GM23248 (cell line): ENCODE results near the gene CYP3A4. TPM values are rescaled to one million over a fixed set of nuclear protein-coding genes. Genes with fewer than 3 reads are reported as not detected.

Experiments
- DNase-seq: peaks from one replicate; pipeline ENCODE4 v3.0.0-alpha.2; 2015
- H2AFZ ChIP-seq: fragments of 200-600 bp; sonication (generic); 2 replicates; pipeline ENCODE4 v1.6.1; 2016; ENCODE audit warnings: antibody characterized with exemption
- H3F3A ChIP-seq: fragments of 200-600 bp; sonication (generic); 2 replicates; pipeline ENCODE4 v1.6.1; 2016; ENCODE audit warnings: mild to moderate bottlenecking, antibody characterized with exemption, mixed run types; ENCODE audit not compliant: insufficient read depth
- H3K27ac ChIP-seq: fragments of 200-600 bp; sonication (generic); 2 replicates; pipeline ENCODE4 v1.5.1; 2016; ENCODE audit warnings: mild to moderate bottlenecking
- H3K27me3 ChIP-seq: fragments of 200-600 bp; sonication (generic); replicated peaks from 2 replicates; pipeline ENCODE4 v1.6.1; 2016; ENCODE audit warnings: mild to moderate bottlenecking; ENCODE audit not compliant: insufficient read depth
- H3K36me3 ChIP-seq: fragments of 200-600 bp; sonication (generic); 2 replicates; pipeline ENCODE4 v1.6.1; 2016; ENCODE audit warnings: low read depth, mild to moderate bottlenecking
- H3K4me1 ChIP-seq: fragments of 200-600 bp; sonication (generic); 2 replicates; pipeline ENCODE4 v1.6.1; 2016; ENCODE audit warnings: mild to moderate bottlenecking; ENCODE audit not compliant: insufficient read depth
- H3K4me2 ChIP-seq: fragments of 200-600 bp; sonication (generic); one replicate; pipeline ENCODE4 v1.6.1; 2016; ENCODE audit warnings: mild to moderate bottlenecking; ENCODE audit not compliant: unreplicated experiment
- H3K4me3 ChIP-seq: fragments of 200-600 bp; sonication (generic); 2 replicates; pipeline ENCODE4 v1.5.1; 2016; ENCODE audit warnings: mild to moderate bottlenecking
- H3K79me2 ChIP-seq: fragments of 200-600 bp; sonication (generic); 2 replicates; pipeline ENCODE4 v1.6.1; 2016; ENCODE audit warnings: mild to moderate bottlenecking; ENCODE audit not compliant: insufficient read depth
- H3K9ac ChIP-seq: fragments of 200-600 bp; sonication (generic); 2 replicates; pipeline ENCODE4 v1.6.1; 2016; ENCODE audit warnings: mild to moderate bottlenecking
- H3K9me2 ChIP-seq: fragments of 200-600 bp; sonication (generic); 2 replicates; pipeline ENCODE4 v1.6.1; 2016; ENCODE audit warnings: mixed run types, mild to moderate bottlenecking, moderate library complexity; ENCODE audit not compliant: insufficient read depth
- H3K9me3 ChIP-seq: fragments of 200-600 bp; sonication (generic); one replicate; pipeline ENCODE4 v1.6.1; 2017; ENCODE audit warnings: low read depth
- H4K20me1 ChIP-seq: fragments of 200-600 bp; sonication (generic); 2 replicates; pipeline ENCODE4 v1.6.0; 2016; ENCODE audit not compliant: insufficient read depth
- EZH2 ChIP-seq: fragments of 200-600 bp; sonication (generic); IDR thresholded peaks from 2 replicates; pipeline ENCODE4 v1.6.1; 2018; ENCODE audit warnings: antibody characterized with exemption, mild to moderate bottlenecking; ENCODE audit not compliant: insufficient read depth, poor library complexity, severe bottlenecking
- EZH2phosphoT487 ChIP-seq: fragments of 200-600 bp; sonication (generic); IDR thresholded peaks from 2 replicates; pipeline ENCODE4 v1.6.1; 2018; ENCODE audit warnings: antibody characterized with exemption, moderate library complexity, mild to moderate bottlenecking, low read depth; ENCODE audit not compliant: insufficient read depth
- WGBS, 2 experiments: methylation state at CpG; one replicate each; pipeline ENCODE4 v1.1.6; 2015 to 2017; ENCODE audit warnings: low lambda C conversion rate in 2 of 2, low coverage in 1 of 2; ENCODE audit errors: missing lambda C conversion rate in 2 of 2; 5-methylcytosine and 5-hydroxymethylcytosine counted together
- in situ Hi-C: fragments of 300-500 bp; cut with MboI; formaldehyde crosslinking; loops from 2 replicates; pipeline ENCODE4 v1.15.0; 2020
- polyA plus RNA-seq: library from polyadenylated mRNA; unstranded; fragments of >200 nt; fragmentation: Nextera tagmentation; extraction: Ambion mirVana; gene quantifications from 2 replicates; pipeline ENCODE4 v1.2.1, GENCODE V29; 2016
- total RNA-seq: library from RNA; depleted of rRNA; stranded (reverse); fragments of >200 nt; shearing (Covaris generic); gene quantifications from 2 replicates; pipeline ENCODE4 v1.2.3, GENCODE V29; 2014

The CYP3A4 gene
- total and polyA plus RNA-seq, 2 experiments from 2014 or later: not detected

DNA sequence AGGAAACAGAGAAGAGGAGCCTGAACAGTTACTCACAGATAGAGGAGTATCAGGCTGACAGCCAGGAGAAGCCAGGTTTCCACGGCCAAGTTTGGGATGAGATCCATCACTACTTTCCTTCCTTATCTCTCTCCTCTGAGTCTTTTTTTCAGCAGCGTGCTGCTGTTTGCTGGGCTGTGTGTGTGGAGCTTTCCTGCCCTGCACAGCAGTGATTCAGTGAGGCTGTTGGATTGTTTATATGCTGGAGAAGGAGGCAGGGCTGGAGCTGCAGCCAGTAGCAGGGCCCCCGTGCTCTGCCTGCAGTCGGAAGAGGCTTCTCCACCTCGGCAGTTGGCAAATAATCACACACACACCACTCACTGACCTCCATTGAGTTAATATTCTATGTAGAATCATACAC lies 49.0 kb downstream of the CYP3A4 start, which contains the start of gene CYP3A7:
CYP3A7 (minus strand) TSS at position 210 of the 400 bp plus-strand sequence; CDS start at position 107, 103 bp downstream.
- peaks cover 6% of the 10 kb centered on the region for H3K27me3 ChIP-seq
- H2AFZ ChIP-seq: no peak within 1 kb of the TSS
- peaks cover 7% of the 10 kb centered on the region for H3F3A ChIP-seq
- no peaks in the 10 kb centered on the region for H3K9me3 ChIP-seq
- TF ChIP-seq EZH2: no peak
- TF ChIP-seq EZH2phosphoT487: no peak
- no peaks in the 10 kb centered on the region for H4K20me1 ChIP-seq
- no peak within 1 kb of the TSS for H3K27ac ChIP-seq
- H3K9me2 ChIP-seq: no peaks in the 10 kb centered on the region
- peaks cover 7% of the 10 kb centered on the region for H3K4me1 ChIP-seq
- no peak within 1 kb of the TSS for H3K4me3 ChIP-seq
- 62 to 68% methylated on average over 5 of the region's 5 CpGs for WGBS, 2 experiments
- in situ Hi-C loops: no loop called here
- H3K9ac ChIP-seq: no peak within 1 kb of the TSS
- no peak within 1 kb of the TSS for H3K4me2 ChIP-seq
- H3K79me2 ChIP-seq: no peaks in the 10 kb centered on the region
- DNase-seq: no peak
- no peaks in the 10 kb centered on the region for H3K36me3 ChIP-seq

- H4K20me1 ChIP-seq: no peaks in the 10 kb centered on the region
- no peak overlapping the region for H3K4me3 ChIP-seq
- H3K36me3 ChIP-seq: no peaks in the 10 kb centered on the region
- H3K79me2 ChIP-seq: no peaks in the 10 kb centered on the region
- H3F3A ChIP-seq: no peaks in the 10 kb centered on the region
- no peak for TF ChIP-seq EZH2phosphoT487
- no peak for TF ChIP-seq EZH2
- DNase-seq: peak; percentile 26
- 86 to 88% methylated on average over 2 of the region's 2 CpGs for WGBS, 2 experiments
- peaks cover 6% of the 10 kb centered on the region for H3K27me3 ChIP-seq
- H2AFZ ChIP-seq: no peak overlapping the region
- in situ Hi-C loops: no loop called here
- H3K27ac ChIP-seq: no peak overlapping the region
- H3K9me2 ChIP-seq: no peaks in the 10 kb centered on the region
- H3K4me1 ChIP-seq: no peaks in the 10 kb centered on the region
- H3K9me3 ChIP-seq: no peaks in the 10 kb centered on the region
- no peak overlapping the region for H3K9ac ChIP-seq
- no peak overlapping the region for H3K4me2 ChIP-seq
Observed at GRCh38 chr7:99733448-99733847, 50.5 kb downstream of the CYP3A4 start.

- H3K4me3 ChIP-seq: no peak overlapping the region
- H3K36me3 ChIP-seq: no peaks in the 10 kb centered on the region
- no peak for DNase-seq
- 46% methylated on average over 3 of the region's 3 CpGs for WGBS, 2 experiments
- H3F3A ChIP-seq: no peaks in the 10 kb centered on the region
- no peaks in the 10 kb centered on the region for H3K79me2 ChIP-seq
- peaks cover 6% of the 10 kb centered on the region for H3K27me3 ChIP-seq
- no peak for TF ChIP-seq EZH2phosphoT487
- TF ChIP-seq EZH2: no peak
- in situ Hi-C loops: no loop called here
- no peaks in the 10 kb centered on the region for H3K4me1 ChIP-seq
- no peak overlapping the region for H2AFZ ChIP-seq
- H3K4me2 ChIP-seq: no peak overlapping the region
- H3K9me2 ChIP-seq: no peaks in the 10 kb centered on the region
- no peaks in the 10 kb centered on the region for H3K9me3 ChIP-seq
- H4K20me1 ChIP-seq: no peaks in the 10 kb centered on the region
- no peak overlapping the region for H3K9ac ChIP-seq
- H3K27ac ChIP-seq: no peak overlapping the region
Observed at GRCh38 chr7:99733003-99733402, 51.0 kb downstream of the CYP3A4 start.

GRCh38 chr7:99731638-99732374 lies 52.2 kb downstream of the CYP3A4 start:
- H3K9me3 ChIP-seq: no peaks in the 10 kb centered on the region
- H3F3A ChIP-seq: no peaks in the 10 kb centered on the region
- no peak overlapping the region for H2AFZ ChIP-seq
- H3K27ac ChIP-seq: no peak overlapping the region
- DNase-seq: no peak
- in situ Hi-C loops: no loop called here
- H3K4me2 ChIP-seq: no peak overlapping the region
- peaks cover 6% of the 10 kb centered on the region for H3K27me3 ChIP-seq
- no peaks in the 10 kb centered on the region for H3K79me2 ChIP-seq
- H3K4me3 ChIP-seq: no peak overlapping the region
- no peaks in the 10 kb centered on the region for H3K4me1 ChIP-seq
- H4K20me1 ChIP-seq: no peaks in the 10 kb centered on the region
- WGBS, 2 experiments: 86 to 95% methylated on average over 4 of the region's 4 CpGs
- H3K36me3 ChIP-seq: no peaks in the 10 kb centered on the region
- H3K9me2 ChIP-seq: no peaks in the 10 kb centered on the region
- no peak overlapping the region for H3K9ac ChIP-seq
- TF ChIP-seq EZH2phosphoT487 (no peak), EZH2 (no peak)
